ENCODE data around the gene C1orf232. TPM values are rescaled to one million over a fixed set of nuclear protein-coding genes. Genes with fewer than 3 reads are reported as not detected.

Gene C1orf232
- total and polyA plus RNA-seq, 2 of the 8 experiments (the other 6 are each of a cell fraction or from before 2014, with no cell fraction given) = not detected

GRCh38 chr1:26158908-26159742 is 9.6 kb downstream of the C1orf232 start, which contains the start of gene FAM110D:
Gene FAM110D, plus strand, starts transcription at chr1:26159079. Its CDS starts 2,213 bp downstream, at chr1:26161292.
- H3K4me1 ChIP-seq (replicated peaks in 1 of 4; ENCODE audit: control insufficient read depth in 3 of 4, insufficient read depth in 4 of 4, low read length in 3 of 4) = peaks cover 14 to 57% (median 30%) of the 10 kb centered on the region in 4 experiments
- H4K20me1 ChIP-seq (replicated peaks in 1 of 2; ENCODE audit: control insufficient read depth in 1 of 2, insufficient read depth in 2 of 2, low read length in 2 of 2) = peaks cover 13 to 15% of the 10 kb centered on the region in 2 experiments
- H2BK5ac ChIP-seq (ENCODE audit: low read depth, low read length) = peak within 1 kb of the TSS; percentile 66; the same call in 1 of the 2 replicates
- H2AK5ac ChIP-seq (ENCODE audit: low read depth, low read length) = no peak within 1 kb of the TSS
- H2BK20ac ChIP-seq (ENCODE audit: low read length) = 0 out of 2 replicates have a peak within 1 kb of the TSS, but pooled peaks have one; percentile 6
- H3K4me2 ChIP-seq (ENCODE audit: insufficient read depth in 1 of 2, low read depth in 2 of 2, low read length in 2 of 2) = peak within 1 kb of the TSS; percentile 16 to 41; a peak in 3 of 4 replicates
- H3K27ac ChIP-seq (ENCODE audit: low read depth, low read length) = no peak within 1 kb of the TSS
- no peak for DNase-seq (ENCODE audit: low read depth in 1 of 2, low spot score in 2 of 2)
- no peak within 1 kb of the TSS for H3K56ac ChIP-seq (replicated peaks; ENCODE audit: insufficient read length, low read depth, low read length)
- 52% methylated on average over 6 of the region's 6 CpGs; no CpG with 5 or more reads in 1 of the 2 experiments for WGBS, 2 experiments (ENCODE audit: extremely low coverage in 1 of 2, insufficient coverage in 1 of 2, insufficient read length in 1 of 2, insufficient replicate concordance in 2 of 2, low coverage in 1 of 2, low lambda C conversion rate in 2 of 2, missing lambda C conversion rate in 1 of 2)
- no peaks in the 10 kb centered on the region for H3K36me3 ChIP-seq (ENCODE audit: control insufficient read depth in 2 of 4, insufficient read depth in 4 of 4, low read length in 3 of 4)
- H3K79me2 ChIP-seq (ENCODE audit: control insufficient read depth in 1 of 2, insufficient read depth in 2 of 2, low read length in 2 of 2) = no peaks in the 10 kb centered on the region
- H3K9ac ChIP-seq (replicated peaks in 1 of 4; ENCODE audit: extremely low read depth in 1 of 4, low read depth in 3 of 4, low read length in 3 of 4) = no peak within 1 kb of the TSS
- 0 out of 2 replicates have a peak within 1 kb of the TSS, but pooled peaks have one; percentile 92 for H2BK15ac ChIP-seq (ENCODE audit: low read length)
- no peaks in the 10 kb centered on the region for H3K79me1 ChIP-seq (ENCODE audit: low read depth, low read length)
- H4K5ac ChIP-seq (ENCODE audit: insufficient read length, low read depth, low read length) = no peak within 1 kb of the TSS
- H3K9me3 ChIP-seq (ENCODE audit: insufficient read depth in 2 of 2, low read depth in 1 of 2, low read length in 1 of 2) = no peaks in the 10 kb centered on the region
- H3K4ac ChIP-seq (replicated peaks; ENCODE audit: insufficient read length, low read depth, low read length) = no peak within 1 kb of the TSS
- no peak within 1 kb of the TSS for H2BK120ac ChIP-seq (replicated peaks; ENCODE audit: low read depth, low read length)
- H2BK12ac ChIP-seq (ENCODE audit: low read depth, low read length) = no peak within 1 kb of the TSS
- no peak for FAIRE-seq
- no peak within 1 kb of the TSS for H4K91ac ChIP-seq (replicated peaks; ENCODE audit: insufficient read length, low read length)
- ChIA-PET POLR2A (ENCODE audit: partially characterized antibody) (interaction anchor here (0.5 to 2.4 kb wide), 2 partner anchors 11 to 937 kb away, joined by 3 to 5 read pairs; partner anchors contain the start of gene ZNF593), CTCF (ENCODE audit: partially characterized antibody) (interaction anchor here (1.4 to 6.0 kb wide), 3 partner anchors 10 to 16 kb away, joined by 4 to 47 read pairs (median 32); partner anchors contain the start of genes C1orf232 and ZNF593)
- H4K8ac ChIP-seq (ENCODE audit: extremely low read depth, insufficient read depth, low read length) = no peak within 1 kb of the TSS
- peaks cover 13% of the 10 kb centered on the region for H3K23me2 ChIP-seq (ENCODE audit: low read depth, low read length)
- H3K27me3 ChIP-seq (replicated peaks in 1 of 4; ENCODE audit: control insufficient read depth in 3 of 4, extremely low read depth in 1 of 4, insufficient read depth in 3 of 4, low read length in 3 of 4) = peaks cover 49 to 95% (median 88%) of the 10 kb centered on the region in 4 experiments
- H3K23ac ChIP-seq (ENCODE audit: insufficient read length) = no peak within 1 kb of the TSS
- H3K18ac ChIP-seq (ENCODE audit: extremely low read depth, low read length) = peak within 1 kb of the TSS; percentile 24
- H3K14ac ChIP-seq (ENCODE audit: insufficient read length) = no peak within 1 kb of the TSS
- no peak within 1 kb of the TSS; a peak in 1 of 8 replicates for H3K4me3 ChIP-seq (ENCODE audit: extremely low read depth in 1 of 4, insufficient read depth in 2 of 4, low read depth in 3 of 4, low read length in 4 of 4)
- H2AFZ ChIP-seq (ENCODE audit: low read length) = no peak within 1 kb of the TSS
- TF ChIP-seq MAFK (IDR thresholded peaks at IDR 0.05; ENCODE audit: low read depth, low read length) = no peak

Data from H1 (cell line).